NK-92 (cell line): ENCODE results near the gene EME1.
"Not testable (repeated sequence)": the region's sequence is repeated elsewhere in the genome, so short reads cannot be mapped to it uniquely, and the experiment has no call there.

Experiments used
- DNase-seq: peaks from one replicate; lab custom pipeline; 2025; ENCODE audit not compliant: unreplicated experiment; lab: John Stamatoyannopoulos, UW

Gene EME1

DNA sequence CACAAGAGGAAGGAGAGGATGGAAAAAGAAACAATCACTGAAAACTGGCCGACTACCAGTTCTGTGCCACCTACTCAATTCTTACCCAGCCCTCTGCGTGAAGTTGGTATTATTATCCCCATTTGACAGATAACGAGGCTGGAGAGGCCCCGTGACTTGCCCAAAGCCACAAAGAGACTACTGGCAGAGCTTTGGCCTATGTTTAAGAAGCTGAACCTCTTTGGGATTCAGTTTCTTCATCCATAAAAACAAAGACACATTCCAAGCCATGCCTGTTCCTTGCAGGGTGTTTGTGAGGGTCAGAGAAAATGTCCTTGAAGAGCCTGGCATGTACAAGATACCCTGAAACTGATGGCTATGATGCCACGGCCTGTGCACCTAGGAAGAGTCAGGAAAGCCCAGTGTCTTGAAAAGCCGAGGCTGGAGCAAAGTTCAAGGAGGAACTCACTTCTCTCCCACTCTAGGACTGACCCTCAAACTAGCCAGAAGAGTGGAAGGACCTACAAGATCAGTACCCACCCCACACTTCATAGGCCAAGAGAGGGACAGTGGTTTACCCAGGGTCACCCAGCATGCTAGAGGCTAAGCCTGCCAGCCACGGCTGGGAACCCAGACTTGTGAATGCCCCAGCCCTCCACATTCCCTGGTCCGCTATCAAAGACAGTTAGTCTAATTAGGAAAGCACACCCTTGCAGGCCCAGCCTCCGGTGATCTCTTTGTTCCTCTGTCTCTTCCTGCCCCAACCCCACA lies 51.4 kb downstream of the EME1 start:
- DNase-seq, result no peak

GRCh38 chr17:50424996-50425681 lies 52.1 kb downstream of the EME1 start:
- no peak for DNase-seq

DNA sequence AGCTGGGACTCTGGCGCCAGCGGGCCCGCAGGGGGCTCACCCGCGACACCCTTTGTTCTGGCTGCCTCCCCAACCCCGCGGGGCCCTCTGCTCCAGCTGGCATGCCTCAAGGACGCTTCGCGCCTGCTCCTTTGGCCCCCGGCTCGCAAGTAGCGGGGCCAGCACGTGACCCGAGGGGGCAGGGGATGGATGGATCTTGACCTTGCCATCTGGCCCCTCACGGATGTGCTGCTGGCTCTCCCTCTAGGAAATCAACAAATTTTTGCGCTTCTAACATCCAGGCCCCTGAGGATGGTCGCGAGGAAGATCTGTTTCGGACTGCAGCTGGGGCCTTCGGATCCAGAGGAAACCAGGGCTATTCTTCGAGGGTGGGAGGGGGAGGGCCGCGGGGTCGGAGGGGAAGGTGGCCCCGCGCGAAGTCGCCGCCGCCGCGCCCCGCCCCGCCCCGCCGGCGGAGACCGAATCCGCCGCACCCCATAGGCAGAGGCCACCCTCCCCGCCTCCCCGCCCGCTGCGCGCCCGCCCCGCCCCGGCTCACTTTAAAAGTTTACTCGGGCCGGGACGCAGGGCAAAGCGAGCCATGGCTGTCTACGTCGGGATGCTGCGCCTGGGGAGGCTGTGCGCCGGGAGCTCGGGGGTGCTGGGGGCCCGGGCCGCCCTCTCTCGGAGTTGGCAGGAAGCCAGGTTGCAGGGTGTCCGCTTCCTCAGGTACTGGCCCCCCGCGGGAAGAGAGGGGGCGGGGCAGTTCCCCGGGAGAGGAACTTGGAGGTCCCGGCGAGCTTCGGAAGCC lies 52.8 kb downstream of the EME1 start, which contains the start of gene ACSF2:
TSS of gene ACSF2 (plus strand) at position 537 of the 790 bp plus-strand sequence. CDS start at position 581, 44 bp downstream.
- DNase-seq, result no peak

- no peak for DNase-seq
Measured at GRCh38 chr17:50426472-50426782, 53.4 kb downstream of the EME1 start.

DNA sequence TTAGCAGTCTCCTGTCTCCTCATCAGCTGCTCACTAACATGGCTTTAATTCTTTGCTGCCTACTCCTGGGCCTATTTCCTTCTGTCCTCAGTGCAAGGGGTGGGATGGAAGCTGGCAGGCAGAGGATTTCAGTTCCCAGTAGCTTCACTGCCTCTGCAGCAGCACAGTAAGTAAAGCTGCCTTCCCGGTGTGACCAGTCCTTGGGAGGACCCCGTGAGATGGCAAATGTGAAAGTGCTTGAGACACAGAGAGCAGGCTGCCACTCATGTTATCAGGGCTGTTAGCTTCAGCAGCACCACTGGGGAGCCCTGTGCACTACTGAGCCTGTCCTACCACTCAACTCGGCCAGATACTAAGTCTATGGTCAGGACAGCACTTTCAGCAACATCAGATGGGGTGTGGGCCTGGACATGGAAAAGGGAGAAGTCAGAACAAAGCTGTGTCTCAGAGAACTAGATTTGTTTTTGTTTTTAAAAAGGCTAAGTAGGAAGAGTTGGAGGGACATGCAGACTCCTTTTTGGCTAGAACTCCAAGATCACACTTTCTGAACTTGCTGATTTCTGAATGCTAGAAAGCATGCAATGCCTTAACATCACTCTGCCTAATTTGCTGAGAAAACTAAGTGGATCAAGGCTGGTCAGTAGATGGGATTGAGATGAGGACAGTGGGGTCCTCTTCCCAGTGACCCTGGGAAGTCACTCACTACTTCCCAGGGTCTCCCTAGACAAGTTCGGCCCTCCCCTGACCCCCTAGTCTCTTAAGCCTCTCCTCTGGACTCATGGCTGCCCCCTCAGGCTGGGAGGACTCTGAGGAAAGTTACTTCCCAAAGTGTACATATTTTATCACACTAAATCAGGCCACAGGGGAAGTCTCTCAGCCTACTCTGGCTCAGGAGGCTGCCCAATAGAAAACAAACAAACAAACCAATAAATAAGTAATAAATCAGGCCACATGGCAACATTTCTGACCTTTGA lies 54.1 kb downstream of the EME1 start:
- DNase-seq, result no peak

- DNase-seq, result not testable (repeated sequence)
Measured at GRCh38 chr17:50428126-50428525, 55.1 kb downstream of the EME1 start.

DNA sequence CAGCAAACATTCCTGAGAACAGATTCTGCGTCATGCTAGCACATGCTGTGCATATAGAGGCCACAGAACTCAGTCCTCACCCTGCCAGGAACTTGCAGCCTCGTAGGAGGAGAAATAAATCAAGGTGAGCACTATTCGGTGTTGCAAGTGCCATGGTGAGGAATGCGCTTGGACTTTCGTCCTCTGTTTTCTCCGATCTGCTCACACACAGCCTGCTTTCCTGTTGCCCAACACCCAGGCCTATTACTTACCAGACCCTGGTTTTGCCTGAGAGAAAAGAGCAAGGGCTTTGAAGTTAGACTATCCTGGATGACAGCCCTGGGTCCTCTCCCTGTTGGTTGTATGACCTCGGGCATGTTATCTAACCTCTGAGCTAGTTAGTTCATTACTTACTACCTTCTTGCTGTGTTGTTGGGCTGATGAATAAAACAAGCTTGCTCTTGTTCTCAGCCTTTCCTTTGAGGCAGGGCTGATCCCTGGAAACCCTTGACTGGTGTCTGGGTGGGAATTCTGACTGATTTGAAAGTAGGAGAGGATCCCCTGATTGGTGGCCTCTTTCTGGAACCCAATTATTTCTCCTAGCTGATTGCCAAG lies 55.9 kb downstream of the EME1 start:
- no peak for DNase-seq

- no peak for DNase-seq
Measured at GRCh38 chr17:50429793-50430192, 56.8 kb downstream of the EME1 start.
